Right lobe of liver (tissue), 4 donors: ENCODE data around the gene DLG2.

Experiments
- CTCF ChIP-seq, 4 donors: fragments of 200-600 bp in 3 of 4; fragments of 450-650 bp in 1 of 4; IDR thresholded peaks; one replicate each; pipeline versions ENCODE4 v1.5.1 to v1.8.0; 2016 to 2022; ENCODE audit warnings: antibody characterized with exemption in 4 of 4, mild to moderate bottlenecking in 2 of 4
- POLR2A ChIP-seq: fragments of 450-650 bp; IDR thresholded peaks from one replicate; pipeline ENCODE4 v1.6.1; 2017; ENCODE audit warnings: antibody characterized with exemption, mild to moderate bottlenecking
- donor health status: DM: no; HTN: no; CAD: no.
- donor health status: DM: no; HTN: no; CAD: no.
- donor health status: DM: no; HTN: yes; CAD: no.

GRCh38 chr11:84890676-84891075, 736.5 kb downstream of the DLG2 start:
- TF ChIP-seq CTCF (IDR thresholded peaks at IDR 0.05) (no peak), POLR2A (no peak)
